Measurements from ENCODE around the gene HBB. TPM values are rescaled to one million over a fixed set of nuclear protein-coding genes. Genes with fewer than 3 reads are reported as not detected.

The HBB gene
- total RNA-seq, result not detected in 2 replicates

DNA sequence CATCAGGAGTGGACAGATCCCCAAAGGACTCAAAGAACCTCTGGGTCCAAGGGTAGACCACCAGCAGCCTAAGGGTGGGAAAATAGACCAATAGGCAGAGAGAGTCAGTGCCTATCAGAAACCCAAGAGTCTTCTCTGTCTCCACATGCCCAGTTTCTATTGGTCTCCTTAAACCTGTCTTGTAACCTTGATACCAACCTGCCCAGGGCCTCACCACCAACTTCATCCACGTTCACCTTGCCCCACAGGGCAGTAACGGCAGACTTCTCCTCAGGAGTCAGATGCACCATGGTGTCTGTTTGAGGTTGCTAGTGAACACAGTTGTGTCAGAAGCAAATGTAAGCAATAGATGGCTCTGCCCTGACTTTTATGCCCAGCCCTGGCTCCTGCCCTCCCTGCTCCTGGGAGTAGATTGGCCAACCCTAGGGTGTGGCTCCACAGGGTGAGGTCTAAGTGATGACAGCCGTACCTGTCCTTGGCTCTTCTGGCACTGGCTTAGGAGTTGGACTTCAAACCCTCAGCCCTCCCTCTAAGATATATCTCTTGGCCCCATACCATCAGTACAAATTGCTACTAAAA is at the start of gene HBB:
TSS of gene HBB (minus strand) at position 340 of the 579 bp plus-strand sequence. CDS start at position 290, 50 bp downstream.

DNA sequence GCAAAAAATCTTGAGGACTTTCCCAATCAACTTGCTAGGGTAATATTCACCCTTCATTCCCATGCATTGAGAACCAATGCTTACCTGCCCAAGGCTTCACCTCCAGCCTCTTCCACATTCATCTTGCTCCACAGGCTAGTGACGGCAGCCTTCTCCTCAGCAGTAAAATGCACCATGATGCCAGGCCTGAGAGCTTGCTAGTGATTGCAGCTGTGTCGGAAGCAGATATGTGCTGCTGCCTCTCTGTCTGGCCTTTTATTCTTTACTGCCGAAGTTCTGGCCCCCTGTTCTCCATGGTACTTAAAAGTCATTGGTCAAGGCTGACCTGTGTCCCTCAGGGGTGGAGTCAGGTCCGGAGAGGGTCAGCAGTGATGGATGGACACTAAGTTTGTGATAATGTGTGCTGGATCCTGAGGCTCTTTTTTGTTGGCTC is 42.9 kb upstream of the HBB start, which contains the start of gene HBE1:
TSS of gene HBE1 (minus strand) at position 231 of the 433 bp plus-strand sequence. CDS start at position 176, 55 bp downstream.

DNA sequence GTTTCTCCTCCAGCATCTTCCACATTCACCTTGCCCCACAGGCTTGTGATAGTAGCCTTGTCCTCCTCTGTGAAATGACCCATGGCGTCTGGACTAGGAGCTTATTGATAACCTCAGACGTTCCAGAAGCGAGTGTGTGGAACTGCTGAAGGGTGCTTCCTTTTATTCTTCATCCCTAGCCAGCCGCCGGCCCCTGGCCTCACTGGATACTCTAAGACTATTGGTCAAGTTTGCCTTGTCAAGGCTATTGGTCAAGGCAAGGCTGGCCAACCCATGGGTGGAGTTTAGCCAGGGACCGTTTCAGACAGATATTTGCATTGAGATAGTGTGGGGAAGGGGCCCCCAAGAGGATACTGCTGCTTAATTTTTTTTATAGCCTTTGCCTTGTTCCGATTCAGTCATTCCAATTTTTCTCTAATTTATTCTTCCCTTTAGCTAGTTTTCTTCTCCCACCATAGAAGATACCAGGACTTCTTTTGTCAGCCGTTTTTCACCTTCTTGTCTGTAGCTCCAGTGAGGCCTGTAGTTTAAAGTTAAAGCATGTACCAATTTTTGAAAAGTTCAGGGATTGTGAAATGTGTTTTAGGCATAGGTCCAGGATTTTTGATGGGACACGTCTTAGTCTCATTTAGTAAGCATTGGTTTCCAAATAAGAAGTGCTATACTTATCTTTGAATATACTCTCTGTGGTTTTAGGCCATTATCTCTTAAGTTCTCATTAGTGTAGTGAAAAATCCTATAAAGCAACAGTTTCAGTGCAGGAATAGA is 28.0 kb upstream of the HBB start, which contains the start of gene HBG2:
TSS of gene HBG2 (minus strand) at position 136 of the 768 bp plus-strand sequence. CDS start at position 83, 53 bp downstream.

DNA sequence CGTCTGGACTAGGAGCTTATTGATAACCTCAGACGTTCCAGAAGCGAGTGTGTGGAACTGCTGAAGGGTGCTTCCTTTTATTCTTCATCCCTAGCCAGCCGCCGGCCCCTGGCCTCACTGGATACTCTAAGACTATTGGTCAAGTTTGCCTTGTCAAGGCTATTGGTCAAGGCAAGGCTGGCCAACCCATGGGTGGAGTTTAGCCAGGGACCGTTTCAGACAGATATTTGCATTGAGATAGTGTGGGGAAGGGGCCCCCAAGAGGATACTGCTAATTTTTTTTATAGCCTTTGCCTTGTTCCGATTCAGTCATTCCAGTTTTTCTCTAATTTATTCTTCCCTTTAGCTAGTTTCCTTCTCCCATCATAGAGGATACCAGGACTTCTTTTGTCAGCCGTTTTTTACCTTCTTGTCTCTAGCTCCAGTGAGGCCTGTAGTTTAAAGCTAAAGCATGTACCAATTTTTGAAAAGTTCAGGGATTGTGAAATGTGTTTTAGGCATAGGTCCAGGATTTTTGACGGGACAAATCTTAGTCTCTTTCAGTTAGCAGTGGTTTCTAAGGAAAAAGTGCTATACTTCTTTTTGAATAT is 23.0 kb upstream of the HBB start, which contains the start of gene HBG1:
TSS of gene HBG1 (minus strand) at position 51 of the 590 bp plus-strand sequence. CDS start 53 bp downstream, outside the sequence.

DNA sequence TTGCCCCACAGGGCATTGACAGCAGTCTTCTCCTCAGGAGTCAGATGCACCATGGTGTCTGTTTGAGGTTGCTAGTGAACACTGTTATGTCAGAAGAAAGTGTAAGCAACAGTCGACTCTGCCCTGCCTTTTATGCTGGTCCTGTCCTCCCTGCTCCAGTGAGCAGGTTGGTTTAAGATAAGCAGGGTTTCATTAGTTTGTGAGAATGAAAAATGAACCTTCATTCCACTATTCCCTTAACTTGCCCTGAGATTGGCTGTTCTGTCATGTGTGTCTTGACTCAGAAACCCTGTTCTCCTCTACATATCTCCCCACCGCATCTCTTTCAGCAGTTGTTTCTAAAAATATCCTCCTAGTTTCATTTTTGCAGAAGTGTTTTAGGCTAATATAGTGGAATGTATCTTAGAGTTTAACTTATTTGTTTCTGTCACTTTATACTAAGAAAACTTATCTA is 7.5 kb upstream of the HBB start, which contains the start of gene HBD:
TSS of gene HBD (minus strand) at position 103 of the 454 bp plus-strand sequence. CDS start at position 53, 50 bp downstream.

DNA sequence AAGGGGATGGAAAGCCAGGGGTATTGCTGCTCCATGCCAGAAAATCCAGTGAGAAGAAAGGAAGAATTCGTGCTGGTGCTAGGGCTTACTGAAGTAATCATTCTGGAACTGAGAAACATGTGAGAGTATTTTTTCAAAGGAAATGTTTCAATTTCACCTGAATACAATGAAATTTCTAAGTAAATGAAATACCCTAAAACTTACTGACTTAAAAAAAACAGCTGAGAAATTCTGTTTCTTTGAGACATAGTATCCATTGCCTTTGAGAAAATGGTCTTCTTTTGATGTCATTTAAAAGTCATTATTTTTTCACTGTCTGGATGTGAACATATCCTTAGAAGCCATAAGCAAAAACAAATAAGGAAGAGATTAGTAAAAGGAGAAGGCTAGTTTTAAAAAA is 26.3 kb downstream of the HBB start, which contains the start of gene OR51V1:
TSS of gene OR51V1 (minus strand) at position 101 of the 400 bp plus-strand sequence. CDS start at position 101, 0 bp downstream.

Other genes starting within 250 kb of the HBB start
- not detected in 2 replicates for gene OR51L1, start 232.2 kb downstream of the HBB start, total RNA-seq
- not detected in 2 replicates for gene OR52J3, start 180.5 kb downstream of the HBB start, total RNA-seq
- gene OR52E2, start 167.4 kb downstream of the HBB start, total RNA-seq, result not detected in 2 replicates
- 0.16 TPM in 1 of 2 replicates, not detected in the other for gene OR52E1, start 157.5 kb downstream of the HBB start, total RNA-seq
- gene OR52A5, start 88.7 kb downstream of the HBB start, total RNA-seq, result not detected in 2 replicates
- gene OR52A1, start 72.3 kb downstream of the HBB start, total RNA-seq, result not detected in 2 replicates
- gene OR51V1, start 26.4 kb downstream of the HBB start, total RNA-seq, result not detected in 2 replicates
- gene HBD, start 7.4 kb upstream of the HBB start, total RNA-seq, result 0.34 TPM in 1 of 2 replicates, not detected in the other
- gene HBG1, start 22.8 kb upstream of the HBB start, total RNA-seq, result not detected in 2 replicates
- 0.32 TPM in 1 of 2 replicates, not detected in the other for gene HBG2, start 27.7 kb upstream of the HBB start, total RNA-seq
- gene HBE1, start 42.9 kb upstream of the HBB start, total RNA-seq, result 0.09 TPM in 1 of 2 replicates, not detected in the other
- gene OR51B4, start 74.9 kb upstream of the HBB start, total RNA-seq, result not detected in 2 replicates
- gene OR51B2, start 97.2 kb upstream of the HBB start, total RNA-seq, result not detected in 2 replicates
- 0.26 and 0.32 TPM in 2 replicates for gene OR51B5, start 116.5 kb upstream of the HBB start, total RNA-seq
- not detected in 2 replicates for gene OR51B6, start 124.4 kb upstream of the HBB start, total RNA-seq
- gene OR51M1, start 156.7 kb upstream of the HBB start, total RNA-seq, result not detected in 2 replicates
- not detected in 2 replicates for gene OR51Q1, start 195.0 kb upstream of the HBB start, total RNA-seq
- gene OR51I1, start 214.4 kb upstream of the HBB start, total RNA-seq, result 0.60 TPM in 1 of 2 replicates, not detected in the other
- gene OR51I2, start 222.3 kb upstream of the HBB start, total RNA-seq, result not detected in 2 replicates